Measurements from ENCODE around the gene ARL5B.
A peak's percentile ranks its signal among the peaks of the same experiment; 100 is the strongest.

ARL5B gene

GRCh38 chr10:18658271-18659124 is 733 bp upstream of the ARL5B start:
- H3K27me3 ChIP-seq (ENCODE audit: control insufficient read depth, low read length): no peaks in the 10 kb centered on the region

GRCh38 chr10:18659819-18660535 is 746 bp downstream of the ARL5B start:
- no peaks in the 10 kb centered on the region for H3K27me3 ChIP-seq (ENCODE audit: control insufficient read depth, low read length)
- peak overlapping the region; percentile 83 for H3K27ac ChIP-seq (ENCODE audit: low read depth, low read length)
- peaks cover 15% of the 10 kb centered on the region for H3K36me3 ChIP-seq (ENCODE audit: control insufficient read depth, low read length)
- peaks cover 75% of the 10 kb centered on the region for H3K79me2 ChIP-seq (ENCODE audit: control insufficient read depth, low read length)
- H3K4me3 ChIP-seq (ENCODE audit: low read length): peak overlapping the region; percentile 82
- peak overlapping the region; percentile 65 for H3K4me2 ChIP-seq (ENCODE audit: low read length)
- no peaks in the 10 kb centered on the region for H3K9me2 ChIP-seq (replicated peaks; ENCODE audit: control insufficient read depth, low read length)
- TF ChIP-seq, protein P1, sequence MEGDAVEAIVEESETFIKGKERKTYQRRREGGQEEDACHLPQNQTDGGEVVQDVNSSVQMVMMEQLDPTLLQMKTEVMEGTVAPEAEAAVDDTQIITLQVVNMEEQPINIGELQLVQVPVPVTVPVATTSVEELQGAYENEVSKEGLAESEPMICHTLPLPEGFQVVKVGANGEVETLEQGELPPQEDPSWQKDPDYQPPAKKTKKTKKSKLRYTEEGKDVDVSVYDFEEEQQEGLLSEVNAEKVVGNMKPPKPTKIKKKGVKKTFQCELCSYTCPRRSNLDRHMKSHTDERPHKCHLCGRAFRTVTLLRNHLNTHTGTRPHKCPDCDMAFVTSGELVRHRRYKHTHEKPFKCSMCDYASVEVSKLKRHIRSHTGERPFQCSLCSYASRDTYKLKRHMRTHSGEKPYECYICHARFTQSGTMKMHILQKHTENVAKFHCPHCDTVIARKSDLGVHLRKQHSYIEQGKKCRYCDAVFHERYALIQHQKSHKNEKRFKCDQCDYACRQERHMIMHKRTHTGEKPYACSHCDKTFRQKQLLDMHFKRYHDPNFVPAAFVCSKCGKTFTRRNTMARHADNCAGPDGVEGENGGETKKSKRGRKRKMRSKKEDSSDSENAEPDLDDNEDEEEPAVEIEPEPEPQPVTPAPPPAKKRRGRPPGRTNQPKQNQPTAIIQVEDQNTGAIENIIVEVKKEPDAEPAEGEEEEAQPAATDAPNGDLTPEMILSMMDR (IDR thresholded peaks at IDR 0.05; ENCODE audit: low read depth, low read length, poor library complexity, severe bottlenecking): no peak
- TF ChIP-seq EZH2phosphoT487 (IDR thresholded peaks at IDR 0.05; ENCODE audit: borderline replicate concordance, low read length): no peak
- no peaks in the 10 kb centered on the region for H3K9me3 ChIP-seq (ENCODE audit: control insufficient read depth, insufficient read depth, low read length)
- peaks cover 9% of the 10 kb centered on the region; the same call in 1 of the 2 replicates for H4K20me1 ChIP-seq (ENCODE audit: control insufficient read depth, insufficient read depth, low read depth, low read length)
- no peaks in the 10 kb centered on the region for H3F3A ChIP-seq (ENCODE audit: control insufficient read depth, insufficient read depth)
- H3K4me1 ChIP-seq (ENCODE audit: control insufficient read depth, low read length): peaks cover 25% of the 10 kb centered on the region

More at GRCh38 chr10:18658271-18659124, 733 bp upstream of the ARL5B start:
- H3K27ac ChIP-seq (ENCODE audit: low read depth, low read length): peak overlapping the region; percentile 83
- H3K9me3 ChIP-seq (ENCODE audit: control insufficient read depth, insufficient read depth, low read length): no peaks in the 10 kb centered on the region
- no peaks in the 10 kb centered on the region for H3F3A ChIP-seq (ENCODE audit: control insufficient read depth, insufficient read depth)
- H3K4me1 ChIP-seq (ENCODE audit: control insufficient read depth, low read length): peaks cover 25% of the 10 kb centered on the region
- H3K79me2 ChIP-seq (ENCODE audit: control insufficient read depth, low read length): peaks cover 60% of the 10 kb centered on the region
- H3K4me3 ChIP-seq (ENCODE audit: low read length): peak overlapping the region; percentile 82
- no peaks in the 10 kb centered on the region for H3K9me2 ChIP-seq (replicated peaks; ENCODE audit: control insufficient read depth, low read length)
- H3K36me3 ChIP-seq (ENCODE audit: control insufficient read depth, low read length): peaks cover 16% of the 10 kb centered on the region; the same call in 1 of the 2 replicates
- peak overlapping the region; percentile 76 for H3K4me2 ChIP-seq (ENCODE audit: low read length)
- no peak for TF ChIP-seq EZH2phosphoT487 (IDR thresholded peaks at IDR 0.05; ENCODE audit: borderline replicate concordance, low read length)
- TF ChIP-seq, protein P1 (IDR thresholded peaks at IDR 0.05; ENCODE audit: low read depth, low read length, poor library complexity, severe bottlenecking): no peak
- H4K20me1 ChIP-seq (ENCODE audit: control insufficient read depth, insufficient read depth, low read depth, low read length): peaks cover 9% of the 10 kb centered on the region; the same call in 1 of the 2 replicates

DNA sequence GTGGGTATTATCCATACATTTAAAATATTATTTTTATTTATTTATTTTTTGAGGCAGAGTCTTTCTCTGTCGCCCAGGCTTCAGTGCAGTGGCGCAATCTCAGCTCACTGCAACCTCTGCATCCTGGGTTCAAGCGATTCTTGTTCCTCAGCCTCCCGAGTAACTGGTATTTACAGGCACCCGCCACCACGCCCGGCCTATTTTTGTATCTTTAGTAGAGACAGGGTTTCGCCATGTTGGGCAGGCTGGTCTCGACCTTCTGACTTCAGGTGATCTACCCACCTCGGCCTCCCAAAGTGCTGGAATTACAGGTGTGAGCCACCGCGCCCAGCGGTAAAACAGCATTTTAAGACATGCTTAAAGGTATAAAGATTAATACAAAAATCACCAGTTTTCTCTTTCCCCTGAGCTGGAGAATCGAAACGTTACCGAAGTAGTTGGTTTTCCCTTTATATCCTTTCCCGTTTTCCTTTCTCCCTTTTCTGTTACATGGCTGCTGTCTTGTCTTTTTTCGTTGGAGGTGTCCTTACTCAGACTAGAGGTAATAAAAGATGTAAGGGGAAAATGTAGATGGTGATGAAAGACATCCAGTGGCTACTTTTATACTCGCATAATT is 1.7 kb downstream of the ARL5B start:
- Histone ChIP-seq H3K27ac (ENCODE audit: low read depth, low read length) (no peak overlapping the region), H3K4me1 (ENCODE audit: control insufficient read depth, low read length) (peaks cover 25% of the 10 kb centered on the region), H3F3A (ENCODE audit: control insufficient read depth, insufficient read depth) (no peaks in the 10 kb centered on the region), H3K4me3 (ENCODE audit: low read length) (peak overlapping the region; percentile 82), H3K9me2 (replicated peaks; ENCODE audit: control insufficient read depth, low read length) (no peaks in the 10 kb centered on the region), H3K9me3 (ENCODE audit: control insufficient read depth, insufficient read depth, low read length) (no peaks in the 10 kb centered on the region), H3K4me2 (ENCODE audit: low read length) (peak overlapping the region; percentile 65), H3K27me3 (ENCODE audit: control insufficient read depth, low read length) (no peaks in the 10 kb centered on the region), H3K79me2 (ENCODE audit: control insufficient read depth, low read length) (peaks cover 85% of the 10 kb centered on the region), H4K20me1 (ENCODE audit: control insufficient read depth, insufficient read depth, low read depth, low read length) (peaks cover 9% of the 10 kb centered on the region; the same call in 1 of the 2 replicates), H3K36me3 (ENCODE audit: control insufficient read depth, low read length) (peaks cover 15% of the 10 kb centered on the region)
- TF ChIP-seq EZH2phosphoT487 (IDR thresholded peaks at IDR 0.05; ENCODE audit: borderline replicate concordance, low read length): no peak
- TF ChIP-seq, protein P1 (IDR thresholded peaks at IDR 0.05; ENCODE audit: low read depth, low read length, poor library complexity, severe bottlenecking): no peak

Data from DOHH2 (cell line).